ENCODE measurements around the gene TMEM215.

GRCh38 chr9:32801530-32801929 lies 18.2 kb downstream of the TMEM215 start:
- TF ChIP-seq CTCF (IDR thresholded peaks at IDR 0.05) (no peak), EZH2phosphoT487 (IDR thresholded peaks at IDR 0.05) (no peak), EZH2 (IDR thresholded peaks at IDR 0.05) (no peak)

Data from neural progenitor cell (in vitro differentiated cells).